HPDE6-E6E7 (cell line): ENCODE results near the gene YBX3.

Experiments used
- DNase-seq: peaks from one replicate; pipeline ENCODE4 v3.0.0; 2011; ENCODE audit warnings: missing footprints; ENCODE audit errors: extremely low spot score

The YBX3 gene

DNA sequence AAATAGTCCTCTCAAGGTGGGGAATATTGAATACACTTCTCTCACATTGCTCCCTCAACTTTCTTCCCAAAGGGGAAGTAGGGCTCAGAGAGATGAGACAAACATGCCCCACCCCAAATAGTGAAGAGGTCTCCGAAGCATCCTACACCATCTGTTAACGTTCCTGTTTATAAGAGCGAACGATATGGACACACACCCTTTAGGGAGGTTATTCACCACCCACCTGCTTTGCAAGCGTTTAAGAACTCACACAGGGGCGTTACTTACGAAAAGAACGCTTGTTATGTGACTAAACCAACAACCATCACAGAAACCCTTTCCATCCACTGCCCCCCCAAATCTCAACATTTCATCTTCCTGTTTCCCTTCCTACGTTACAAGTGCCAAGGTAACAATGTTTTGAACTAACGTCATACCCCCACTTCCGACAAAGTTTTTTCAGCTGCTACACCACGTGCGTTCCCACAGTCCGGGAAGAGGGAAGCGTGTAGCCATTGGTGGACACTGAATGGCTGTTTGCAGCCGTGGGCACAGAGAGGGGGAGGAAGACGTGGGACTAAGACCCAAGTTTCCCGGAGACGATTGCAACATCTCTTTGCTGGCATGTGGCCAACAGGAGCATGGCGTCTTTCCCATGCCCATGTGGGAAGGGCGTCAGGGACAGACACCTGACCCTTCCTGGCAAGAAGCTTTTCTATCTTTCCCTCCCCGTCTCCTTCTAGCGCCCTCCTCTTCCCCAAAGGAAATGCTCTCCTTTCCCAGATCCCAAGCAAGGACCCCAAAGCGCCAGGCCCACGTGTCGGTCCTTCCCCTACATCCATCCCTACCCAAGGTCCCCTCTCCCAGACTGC is 1.2 kb downstream of the YBX3 start:
- peak; percentile 62 for DNase-seq

DNA sequence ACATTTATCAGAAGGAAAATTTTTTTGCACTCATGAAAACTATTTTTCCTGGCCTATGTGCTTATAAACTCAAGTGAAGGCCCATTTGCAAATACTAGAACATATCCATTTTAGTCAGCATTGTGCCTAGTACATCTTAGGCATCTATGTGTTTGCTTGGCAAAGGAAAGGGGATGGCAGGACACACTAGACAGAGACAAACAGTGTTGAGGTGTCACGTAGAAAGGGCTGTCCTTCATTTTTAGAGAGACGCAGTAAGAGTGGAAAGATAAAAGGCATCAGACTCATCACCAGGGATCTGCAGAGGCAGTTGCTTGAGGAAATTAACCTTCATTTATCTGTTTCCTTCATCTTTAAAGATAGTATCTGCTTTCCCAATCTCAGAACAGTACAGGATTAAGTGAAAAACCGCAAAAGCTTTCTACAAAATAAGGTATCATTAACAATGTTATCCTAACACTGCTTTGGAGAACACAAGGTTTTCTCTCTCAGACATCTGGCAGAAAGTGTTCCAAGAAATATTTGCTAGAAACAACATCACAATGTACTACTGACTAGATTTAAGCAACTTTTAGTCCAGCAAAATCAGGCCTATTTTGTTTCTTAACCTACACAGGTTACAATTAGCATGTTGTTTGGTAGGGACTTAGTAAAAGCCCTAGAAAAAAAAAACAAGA is 2.0 kb downstream of the YBX3 start:
- DNase-seq: no peak

DNA sequence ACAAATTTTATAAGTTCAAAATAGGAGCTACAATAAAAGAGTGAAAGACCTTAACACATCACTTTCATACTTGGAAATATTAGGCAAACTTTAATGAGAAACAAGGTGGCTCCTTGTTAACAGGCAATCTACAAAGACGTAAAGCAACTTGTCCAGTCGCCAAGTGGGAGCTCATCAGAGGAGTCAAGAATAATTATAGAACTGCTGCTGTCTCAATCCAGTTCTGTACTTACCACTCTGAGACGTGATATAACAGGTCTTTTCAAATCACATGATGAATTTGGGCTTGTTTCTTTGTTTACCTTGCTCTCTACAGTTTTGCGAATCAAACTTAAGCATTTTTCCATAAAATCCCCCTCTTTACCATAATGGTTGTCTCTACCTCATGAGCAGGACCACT is 3.6 kb downstream of the YBX3 start:
- no peak for DNase-seq

DNA sequence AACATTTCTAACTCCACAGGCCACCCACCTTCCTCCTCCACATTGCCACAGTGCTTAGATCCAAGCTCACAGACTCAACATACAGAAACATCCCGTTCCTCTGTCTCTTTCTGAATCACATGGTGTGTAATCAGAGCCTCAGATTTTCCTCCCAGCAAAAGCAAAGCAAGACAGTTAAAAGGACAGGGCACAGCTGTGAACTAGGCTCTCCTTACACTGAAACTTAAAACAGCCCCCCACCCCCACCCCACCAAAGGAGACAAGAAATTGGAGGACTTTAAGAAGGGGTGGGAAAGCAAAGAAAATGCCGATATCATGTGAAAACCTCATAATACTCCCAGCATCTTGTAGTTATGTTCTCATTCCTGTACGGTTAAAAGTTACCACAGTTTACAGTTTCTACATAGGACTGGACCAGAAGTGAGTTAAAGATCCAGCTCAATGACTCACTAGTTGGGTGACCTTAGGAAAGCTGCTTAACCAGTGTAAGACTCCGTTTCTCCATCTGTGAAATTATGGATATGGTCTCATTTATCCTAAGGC is 4.8 kb downstream of the YBX3 start:
- DNase-seq: no peak

DNA sequence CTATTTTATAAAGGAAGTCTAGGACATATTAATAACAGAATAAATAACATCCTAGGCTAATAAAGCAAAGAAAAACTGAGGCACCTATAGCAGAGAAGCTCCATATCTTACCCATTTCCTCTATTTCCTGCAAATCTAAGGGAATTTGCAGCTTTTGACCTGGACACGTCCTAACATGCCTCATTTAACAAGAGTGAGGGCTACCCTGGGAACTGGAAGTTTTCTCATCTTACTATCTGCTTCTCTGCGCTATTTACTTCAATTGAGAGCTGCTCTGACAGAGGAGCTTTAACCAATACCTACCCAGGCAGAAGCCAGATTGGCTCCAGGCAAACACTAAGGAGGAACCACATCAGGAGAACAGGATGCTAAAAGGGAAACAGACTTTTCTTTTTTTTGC is 5.7 kb downstream of the YBX3 start:
- peak; percentile 21 for DNase-seq

DNA sequence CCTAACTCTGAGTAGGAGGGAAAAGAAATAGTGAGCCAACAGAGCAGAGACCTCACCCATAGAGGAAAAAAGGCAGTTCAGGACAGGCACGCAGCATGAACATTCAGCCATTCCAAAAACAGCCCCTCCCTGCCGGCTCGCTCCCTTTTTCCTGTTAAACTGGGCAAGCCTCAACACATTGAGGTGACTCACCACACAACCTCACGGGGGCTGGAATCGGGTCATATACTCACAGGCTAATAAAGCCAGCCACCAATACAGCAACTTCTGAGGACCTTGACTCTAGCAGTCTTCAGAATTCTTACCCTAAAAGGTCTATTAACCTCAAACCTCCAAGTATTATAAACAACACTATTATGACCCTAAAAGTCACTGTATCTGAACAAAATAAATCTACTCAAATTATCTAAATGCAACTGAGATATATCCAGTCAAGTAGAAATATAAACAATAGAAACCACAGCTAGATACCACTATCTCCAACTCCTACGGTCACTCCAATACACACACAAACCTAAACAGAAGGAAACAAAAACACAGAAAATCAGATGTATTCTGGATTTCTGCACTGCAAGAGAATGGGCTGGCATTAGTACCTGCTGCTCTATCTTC is 6.3 kb downstream of the YBX3 start:
- peak; percentile 85 for DNase-seq

DNA sequence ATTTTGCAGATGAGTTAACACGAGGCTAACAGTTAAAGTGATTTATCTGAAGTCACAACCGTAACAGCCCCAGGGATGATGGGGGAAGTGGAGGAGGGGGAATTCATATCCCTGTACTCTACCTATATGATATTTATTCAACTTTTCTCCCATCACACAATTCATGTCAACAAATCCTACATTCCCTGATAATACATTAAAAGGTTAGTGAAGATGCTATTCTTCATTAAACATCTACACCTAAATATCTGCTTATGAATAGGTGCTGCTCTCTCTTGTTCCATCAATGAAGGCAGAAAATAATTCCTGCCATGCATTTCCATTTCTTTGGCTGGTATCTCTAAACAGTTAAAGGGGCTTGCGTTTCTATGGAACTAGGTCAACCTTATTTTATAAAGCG is 6.8 kb downstream of the YBX3 start:
- no peak for DNase-seq

DNA sequence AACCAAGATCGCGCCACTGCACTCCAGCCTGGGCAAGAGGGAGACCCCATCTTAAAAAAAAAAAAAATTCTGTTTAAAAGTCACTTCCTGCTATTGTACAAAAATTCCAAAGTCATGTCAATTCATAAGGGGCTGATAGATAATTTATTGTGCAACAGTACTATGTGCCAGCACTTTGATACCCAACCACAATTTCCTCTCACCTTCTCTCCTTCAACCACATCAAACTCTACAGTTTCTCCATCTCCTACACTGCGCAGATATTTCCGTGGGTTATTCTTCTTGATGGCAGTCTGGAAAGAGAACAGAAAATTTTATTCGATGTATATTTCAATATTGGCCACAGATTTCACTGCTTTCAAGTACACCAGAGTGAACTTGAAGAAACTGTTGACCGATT is 7.6 kb downstream of the YBX3 start:
- no peak for DNase-seq

DNA sequence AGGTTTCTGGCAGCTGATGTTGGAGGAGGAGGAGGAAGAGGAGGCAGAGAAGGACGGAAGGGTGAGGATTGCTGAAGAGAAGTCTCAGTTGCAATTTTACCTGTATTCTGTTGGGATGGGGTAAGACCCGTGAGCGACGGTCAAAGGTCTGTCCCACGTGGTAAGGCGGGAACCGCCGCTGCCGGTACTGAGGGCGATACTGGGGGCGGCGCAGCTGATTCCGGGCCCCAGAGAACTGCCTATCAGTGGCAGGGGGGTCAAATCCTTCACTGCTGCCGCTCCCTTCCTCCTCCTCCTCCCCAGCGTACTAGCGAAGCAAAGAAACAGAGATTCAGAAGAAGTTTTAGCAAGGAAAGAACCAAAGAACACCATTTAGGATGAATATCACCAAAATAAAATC is 13.3 kb downstream of the YBX3 start:
- DNase-seq: no peak

DNA sequence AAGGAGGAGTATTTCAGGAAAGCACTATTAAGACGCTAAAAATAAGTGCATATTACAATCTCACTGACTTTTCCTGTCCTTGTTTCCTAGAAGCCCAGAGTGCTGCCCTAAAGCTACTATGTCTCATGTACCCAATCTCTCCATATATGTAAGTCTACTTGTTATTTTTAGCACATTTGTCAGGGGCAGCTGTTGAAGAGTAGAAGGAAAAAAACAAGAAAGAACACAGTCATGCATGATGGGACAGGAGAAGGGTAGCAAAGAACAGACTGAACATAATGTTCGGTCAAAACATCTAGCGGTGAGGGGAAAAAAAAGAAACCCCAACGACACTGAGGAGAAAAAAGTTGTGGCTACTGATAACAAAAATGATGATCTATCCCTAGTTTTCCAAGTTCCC is 14.3 kb downstream of the YBX3 start:
- DNase-seq: no peak

DNA sequence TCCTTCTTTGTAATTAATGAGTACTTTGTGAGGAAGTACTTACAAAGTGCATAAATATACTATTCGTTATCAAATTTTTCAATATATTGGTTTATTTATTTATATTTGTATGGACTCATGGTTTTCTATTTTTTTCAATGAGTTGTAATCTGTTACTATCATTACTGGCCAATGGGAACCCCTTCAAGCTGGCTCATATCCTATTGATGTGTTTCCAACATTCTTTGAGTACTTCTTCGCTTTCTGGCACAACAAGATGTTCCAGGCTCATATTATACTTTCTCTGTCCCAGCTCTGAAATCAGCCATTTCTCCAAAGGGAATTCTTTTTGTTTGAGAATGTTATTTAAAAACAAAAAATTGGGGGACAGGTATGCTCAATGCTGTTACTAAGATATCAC is 17.5 kb downstream of the YBX3 start:
- DNase-seq: no peak

DNA sequence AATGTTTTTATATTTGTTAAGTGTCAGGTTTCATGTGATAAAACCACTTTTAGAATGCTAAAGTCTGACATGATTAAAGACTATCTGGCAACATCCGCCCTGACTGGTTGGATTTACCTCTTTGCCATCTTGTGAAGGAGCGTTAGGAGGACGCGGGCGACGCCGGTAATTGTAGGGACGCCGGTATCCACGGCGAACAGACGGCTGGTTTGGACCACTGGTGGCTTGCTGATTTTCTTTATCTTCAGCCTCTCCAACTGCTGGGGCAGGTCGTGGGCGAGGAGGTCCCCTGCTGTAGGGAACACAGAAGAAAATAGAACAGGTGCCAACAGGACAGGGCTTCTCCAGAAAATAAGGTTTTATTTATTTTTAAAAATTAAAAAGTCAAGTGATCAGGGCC is 21.3 kb downstream of the YBX3 start:
- no peak for DNase-seq

DNA sequence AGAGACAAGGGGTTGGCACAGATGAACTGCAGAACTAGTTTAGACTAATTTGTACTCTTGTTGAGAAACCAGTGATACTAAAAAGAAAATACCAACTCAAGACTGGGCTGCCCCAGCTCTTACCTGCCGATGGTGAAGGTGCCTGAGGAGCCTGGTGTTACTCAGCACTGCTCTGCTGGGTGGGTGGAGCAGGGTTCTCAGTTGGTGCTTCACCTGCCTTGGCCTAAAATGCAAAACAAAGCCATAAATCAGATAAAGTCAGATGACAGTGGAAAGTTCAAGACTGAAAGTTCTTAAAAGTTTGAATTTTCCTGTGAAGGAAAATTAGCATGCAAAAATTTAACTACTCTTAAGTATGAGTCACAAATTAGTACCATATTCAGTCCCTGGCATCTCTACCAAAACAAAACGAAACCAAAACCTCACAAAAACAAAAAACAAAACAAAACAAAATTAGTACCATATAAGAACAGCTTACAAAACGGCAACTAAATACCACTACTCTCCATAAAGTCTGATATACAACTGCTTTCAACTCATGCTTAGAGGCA is 21.9 kb downstream of the YBX3 start:
- no peak for DNase-seq

DNA sequence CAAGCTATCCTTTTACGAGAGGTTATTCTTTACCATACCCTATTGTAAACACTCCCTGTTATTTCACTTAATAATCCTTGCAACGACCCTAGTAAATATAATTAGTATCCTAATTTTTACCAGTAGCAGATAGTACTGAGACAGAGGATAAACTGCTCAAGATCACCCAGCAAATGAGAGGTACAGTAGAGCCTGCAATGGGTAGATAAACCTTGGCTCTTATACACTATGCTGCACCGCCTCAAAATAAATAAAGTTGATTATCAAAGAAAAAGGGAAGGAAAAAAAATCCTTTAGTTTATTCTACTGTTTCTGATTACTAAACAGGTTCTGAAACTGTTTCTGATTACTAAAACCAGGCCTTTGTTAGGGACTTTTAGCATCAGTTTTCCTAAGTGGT is 22.5 kb downstream of the YBX3 start:
- no peak for DNase-seq

DNA sequence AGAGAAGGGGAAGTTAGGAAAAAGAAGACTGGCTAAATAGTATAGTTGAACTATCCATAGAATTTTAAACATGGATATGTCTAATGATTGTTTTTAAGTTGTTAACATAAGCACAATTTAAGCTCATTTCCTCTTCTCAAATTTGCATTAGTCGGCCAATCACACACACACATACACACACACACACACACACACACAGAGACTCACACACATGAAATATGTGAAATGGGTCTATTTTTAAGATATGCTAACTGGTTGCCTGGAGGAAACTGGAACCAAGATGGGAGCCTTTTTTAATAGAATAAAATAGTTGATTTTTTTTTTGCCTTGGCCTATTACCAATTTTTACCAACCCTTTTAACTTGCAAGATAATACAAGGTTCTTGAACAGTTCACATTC is 25.3 kb downstream of the YBX3 start:
- DNase-seq: no peak

DNA sequence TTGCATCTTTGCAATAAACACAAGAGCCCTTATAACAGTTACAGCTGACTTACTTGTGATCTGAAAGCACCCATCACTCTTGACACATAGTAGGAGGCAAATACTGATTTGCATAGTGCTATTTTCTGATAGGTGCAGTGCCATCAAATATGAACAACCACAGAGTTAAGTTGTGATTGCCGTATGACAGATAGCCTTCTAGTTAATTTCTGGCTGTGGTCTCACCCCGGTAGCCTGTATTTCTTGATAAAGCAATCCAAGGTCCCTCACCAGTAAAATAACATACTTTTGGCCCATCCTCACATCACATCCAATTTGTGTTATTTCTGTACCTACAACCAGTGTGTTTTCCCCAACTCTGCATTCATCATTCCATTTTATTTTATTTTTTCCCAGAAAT is 26.0 kb downstream of the YBX3 start:
- no peak for DNase-seq

DNA sequence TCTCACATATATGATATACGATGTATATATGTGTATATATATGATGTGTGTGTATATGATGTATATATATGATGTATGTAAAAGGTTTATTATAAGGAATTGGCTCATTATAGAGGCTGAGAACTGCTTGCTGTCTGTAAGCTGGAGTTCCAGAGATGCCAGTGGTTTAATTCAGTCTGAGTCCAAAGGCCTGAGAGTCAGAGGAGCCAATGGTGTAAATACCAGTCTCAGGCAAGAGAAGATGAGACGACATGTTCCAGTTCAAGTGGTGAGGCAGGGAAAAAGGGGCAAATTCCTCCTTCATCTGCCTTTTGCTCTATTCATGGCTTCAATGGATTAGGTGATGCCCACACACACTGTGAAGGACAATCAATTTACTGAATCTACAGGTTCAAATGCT is 32.2 kb downstream of the YBX3 start:
- no peak for DNase-seq

DNA sequence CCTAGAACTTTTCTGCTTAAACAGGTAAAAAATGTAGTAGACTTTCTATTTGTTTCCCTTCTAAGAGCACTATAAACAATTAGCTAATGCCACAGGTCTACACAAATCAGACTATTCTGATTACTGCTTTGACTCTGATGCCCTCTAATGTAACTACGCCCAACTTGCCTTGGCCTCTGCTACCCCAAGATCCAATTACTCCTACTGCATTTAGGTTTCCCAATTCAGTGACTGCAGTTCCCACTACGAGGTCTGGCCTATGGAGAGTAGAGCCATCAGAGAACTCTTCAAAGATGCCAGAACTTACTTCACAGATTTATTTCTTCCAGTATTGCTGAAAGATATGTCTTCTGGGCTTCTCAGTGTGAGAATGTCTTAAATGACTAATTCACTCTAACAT is 34.0 kb downstream of the YBX3 start:
- DNase-seq: no peak

DNA sequence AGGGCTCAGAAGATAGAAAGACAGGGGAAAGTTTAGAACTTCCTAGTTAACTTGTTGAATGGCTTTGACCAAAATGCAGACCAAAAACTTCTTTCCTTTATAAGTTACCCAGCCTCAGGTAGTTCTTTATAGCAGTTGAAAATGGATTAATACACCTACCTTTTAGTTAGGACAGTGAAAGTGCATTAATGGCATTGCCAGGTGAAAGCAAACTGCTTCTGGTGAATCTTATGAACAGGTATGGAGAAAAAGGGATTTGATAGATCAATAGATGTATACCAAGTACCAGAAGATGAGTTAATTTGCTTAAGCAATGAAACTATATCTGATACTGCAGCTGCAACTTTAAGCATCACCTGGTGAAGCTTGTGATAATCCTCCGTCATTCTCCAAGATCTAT is 35.1 kb downstream of the YBX3 start:
- no peak for DNase-seq

DNA sequence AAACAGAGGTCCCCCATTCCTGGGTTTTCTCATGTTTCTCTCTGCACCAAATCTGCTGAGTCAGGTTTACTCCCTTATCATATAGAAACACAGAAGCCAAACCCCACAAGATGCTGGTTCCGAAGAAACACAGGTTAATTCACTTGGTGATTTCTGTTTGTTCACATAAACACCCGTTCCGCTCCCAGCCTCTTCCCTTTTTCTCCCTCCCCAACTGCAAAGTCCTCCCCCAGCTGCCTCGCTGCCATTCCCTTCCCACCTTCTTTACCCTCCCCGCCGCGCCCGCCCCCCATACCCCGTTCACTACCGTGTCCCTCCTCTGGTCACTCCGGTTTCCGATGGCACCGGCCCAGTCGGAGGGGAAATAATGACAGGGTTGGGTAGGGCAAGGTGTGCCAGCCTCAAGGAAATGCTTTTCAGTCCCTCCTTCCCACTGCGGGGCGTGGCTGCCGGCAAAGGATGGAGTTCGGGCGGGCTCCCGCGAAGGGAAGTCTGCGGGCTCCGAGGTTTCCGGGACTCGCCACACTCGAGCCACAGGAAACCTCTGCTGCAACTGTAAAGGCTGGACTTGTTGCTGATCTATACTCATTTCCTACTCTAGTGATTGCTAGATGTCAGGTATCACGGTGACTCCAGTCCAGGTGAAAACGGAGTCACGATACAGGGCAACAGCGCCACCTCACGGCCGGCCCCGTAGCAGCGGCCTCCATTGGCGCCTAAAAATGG is 49.3 kb downstream of the YBX3 start, which contains the start of gene STYK1:
Gene STYK1, minus strand, starts transcription at position 394 of the 726 bp plus-strand sequence. CDS start 39,434 bp downstream, outside the sequence.
- DNase-seq: peak; percentile 79

DNA sequence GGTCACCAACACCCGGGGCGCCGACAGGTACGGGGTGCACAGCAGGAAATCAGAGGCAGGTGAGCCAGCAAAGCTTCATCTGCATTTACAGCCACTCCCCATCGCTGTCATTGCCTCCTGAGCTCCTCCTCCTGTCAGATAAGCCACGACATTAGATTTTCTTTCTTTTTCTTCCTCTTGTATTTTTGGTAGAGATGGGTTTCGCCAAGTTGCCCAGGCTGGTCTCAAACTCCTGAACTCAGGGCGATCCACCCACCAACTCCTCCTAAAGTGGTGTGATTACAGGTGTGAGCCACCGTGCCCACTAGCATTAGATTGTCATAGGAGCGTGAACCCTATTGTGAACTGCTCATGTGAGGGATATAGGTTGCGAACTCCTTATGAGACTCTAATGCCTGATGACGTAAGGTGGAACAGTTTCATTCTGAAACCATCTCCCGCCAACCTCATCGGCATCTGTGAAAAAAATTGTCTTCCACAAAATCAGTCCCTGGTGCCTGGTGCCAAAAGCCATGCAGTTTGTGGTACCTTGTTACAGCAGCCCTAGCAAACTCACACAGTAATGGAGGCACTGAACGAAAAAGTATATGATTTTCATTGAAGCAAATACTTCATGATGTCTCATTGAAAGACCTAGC is 50.8 kb downstream of the YBX3 start:
- no peak for DNase-seq
